ENCODE measurements around the gene TVP23A.
A peak's percentile ranks its signal among the peaks of the same experiment; 100 is the strongest.

GRCh38 chr16:10729104-10730048 is 89.2 kb downstream of the TVP23A start:
- TF ChIP-seq, protein P1, sequence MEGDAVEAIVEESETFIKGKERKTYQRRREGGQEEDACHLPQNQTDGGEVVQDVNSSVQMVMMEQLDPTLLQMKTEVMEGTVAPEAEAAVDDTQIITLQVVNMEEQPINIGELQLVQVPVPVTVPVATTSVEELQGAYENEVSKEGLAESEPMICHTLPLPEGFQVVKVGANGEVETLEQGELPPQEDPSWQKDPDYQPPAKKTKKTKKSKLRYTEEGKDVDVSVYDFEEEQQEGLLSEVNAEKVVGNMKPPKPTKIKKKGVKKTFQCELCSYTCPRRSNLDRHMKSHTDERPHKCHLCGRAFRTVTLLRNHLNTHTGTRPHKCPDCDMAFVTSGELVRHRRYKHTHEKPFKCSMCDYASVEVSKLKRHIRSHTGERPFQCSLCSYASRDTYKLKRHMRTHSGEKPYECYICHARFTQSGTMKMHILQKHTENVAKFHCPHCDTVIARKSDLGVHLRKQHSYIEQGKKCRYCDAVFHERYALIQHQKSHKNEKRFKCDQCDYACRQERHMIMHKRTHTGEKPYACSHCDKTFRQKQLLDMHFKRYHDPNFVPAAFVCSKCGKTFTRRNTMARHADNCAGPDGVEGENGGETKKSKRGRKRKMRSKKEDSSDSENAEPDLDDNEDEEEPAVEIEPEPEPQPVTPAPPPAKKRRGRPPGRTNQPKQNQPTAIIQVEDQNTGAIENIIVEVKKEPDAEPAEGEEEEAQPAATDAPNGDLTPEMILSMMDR (IDR thresholded peaks at IDR 0.05), result peak in 3 of 6 experiments; percentile 2 to 18 (median 4)
- TF ChIP-seq POLR2A (IDR thresholded peaks at IDR 0.05), result no peak

Measured in Peyer's patch (tissue), 4 donors.